B cell (primary cell): Measurements from ENCODE around the gene ETV3.

ENCODE experiments used
- EZH2 ChIP-seq: IDR thresholded peaks from 2 replicates; pipeline ENCODE4 v1.6.1; 2012; ENCODE audit warnings: borderline replicate concordance, low read depth, mild to moderate bottlenecking, moderate library complexity, low read length; ENCODE audit not compliant: insufficient read depth, poor library complexity, severe bottlenecking
- TF ChIP-seq, protein P1 (sequence below): fragments of 200-600 bp; IDR thresholded peaks from one replicate; pipeline ENCODE4 v1.8.0; 2022; ENCODE audit warnings: antibody characterized with exemption, mild to moderate bottlenecking

DNA sequence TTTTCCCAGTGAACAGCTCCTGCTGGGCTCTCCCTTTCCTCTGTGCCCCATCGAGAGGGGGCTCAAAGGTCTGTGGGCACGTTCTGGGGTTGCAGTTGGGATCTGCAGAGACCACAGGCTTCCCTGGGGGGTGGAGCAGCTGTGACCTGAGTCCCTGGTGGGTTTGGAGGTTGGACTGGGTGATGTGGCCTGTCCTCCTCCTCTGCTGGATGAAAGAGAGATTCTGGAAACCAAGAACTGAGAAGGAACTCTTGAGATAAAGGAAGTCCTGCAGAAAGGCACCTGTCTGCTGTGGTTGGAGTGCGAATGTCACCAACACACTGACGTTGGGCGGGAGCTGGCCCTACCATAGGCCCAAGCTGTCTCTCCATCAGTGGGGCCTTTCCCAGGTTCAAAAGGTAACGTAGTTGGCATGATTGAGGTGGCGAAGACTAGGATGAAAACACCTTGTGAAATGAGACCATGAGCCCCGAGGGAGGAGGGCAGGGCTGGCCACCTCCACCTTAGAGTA lies 35.8 kb upstream of the ETV3 start:
- TF ChIP-seq, protein P1, sequence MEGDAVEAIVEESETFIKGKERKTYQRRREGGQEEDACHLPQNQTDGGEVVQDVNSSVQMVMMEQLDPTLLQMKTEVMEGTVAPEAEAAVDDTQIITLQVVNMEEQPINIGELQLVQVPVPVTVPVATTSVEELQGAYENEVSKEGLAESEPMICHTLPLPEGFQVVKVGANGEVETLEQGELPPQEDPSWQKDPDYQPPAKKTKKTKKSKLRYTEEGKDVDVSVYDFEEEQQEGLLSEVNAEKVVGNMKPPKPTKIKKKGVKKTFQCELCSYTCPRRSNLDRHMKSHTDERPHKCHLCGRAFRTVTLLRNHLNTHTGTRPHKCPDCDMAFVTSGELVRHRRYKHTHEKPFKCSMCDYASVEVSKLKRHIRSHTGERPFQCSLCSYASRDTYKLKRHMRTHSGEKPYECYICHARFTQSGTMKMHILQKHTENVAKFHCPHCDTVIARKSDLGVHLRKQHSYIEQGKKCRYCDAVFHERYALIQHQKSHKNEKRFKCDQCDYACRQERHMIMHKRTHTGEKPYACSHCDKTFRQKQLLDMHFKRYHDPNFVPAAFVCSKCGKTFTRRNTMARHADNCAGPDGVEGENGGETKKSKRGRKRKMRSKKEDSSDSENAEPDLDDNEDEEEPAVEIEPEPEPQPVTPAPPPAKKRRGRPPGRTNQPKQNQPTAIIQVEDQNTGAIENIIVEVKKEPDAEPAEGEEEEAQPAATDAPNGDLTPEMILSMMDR: no peak
- TF ChIP-seq EZH2: no peak
